HG02678 (cell line): ENCODE results near the gene C18orf63.
"Not testable (repeated sequence)": the region's sequence is repeated elsewhere in the genome, so short reads cannot be mapped to it uniquely, and the experiment has no call there.

Experiments used
- ATAC-seq: cut with Tn5 transposase; IDR thresholded peaks from one replicate; pipeline ENCODE4 v1.9.1; 2021; ENCODE audit warnings: mild to moderate bottlenecking, moderate library complexity; ENCODE audit not compliant: unreplicated experiment

C18orf63 gene

DNA sequence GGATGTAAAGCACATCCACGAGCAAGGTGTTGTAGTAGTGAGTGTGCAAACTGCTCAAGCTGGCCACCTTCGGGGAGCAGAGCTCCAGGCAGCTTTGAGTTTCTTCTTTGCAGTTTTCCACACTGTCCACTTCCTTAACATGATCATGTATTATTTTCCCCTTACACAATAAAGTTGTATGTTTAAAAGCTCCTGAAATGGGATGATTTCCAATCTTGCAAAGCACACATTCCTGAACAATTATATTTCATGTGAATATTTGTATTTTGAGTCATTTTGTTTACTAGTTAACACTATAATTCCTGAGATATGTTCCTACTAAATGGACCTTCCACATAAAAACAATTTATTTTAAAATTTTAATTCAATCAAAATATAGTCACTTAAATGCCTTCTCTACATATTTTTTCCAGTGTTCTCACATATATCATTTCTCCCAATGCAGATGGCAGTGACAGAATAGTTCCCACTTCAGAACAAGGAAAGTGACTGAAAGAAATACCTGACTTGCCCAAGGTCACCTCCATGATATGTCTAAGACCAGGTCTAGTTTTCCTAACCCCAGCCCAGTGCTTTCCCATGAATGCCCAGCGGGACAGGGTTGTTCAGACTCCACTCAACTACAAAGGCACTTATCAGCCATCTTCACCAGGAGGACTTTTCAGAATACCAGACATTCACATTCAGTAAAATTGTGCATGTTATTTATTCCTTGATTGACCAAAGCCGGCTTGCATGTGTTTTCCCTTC is 29.4 kb upstream of the C18orf63 start:
- no peak for ATAC-seq

DNA sequence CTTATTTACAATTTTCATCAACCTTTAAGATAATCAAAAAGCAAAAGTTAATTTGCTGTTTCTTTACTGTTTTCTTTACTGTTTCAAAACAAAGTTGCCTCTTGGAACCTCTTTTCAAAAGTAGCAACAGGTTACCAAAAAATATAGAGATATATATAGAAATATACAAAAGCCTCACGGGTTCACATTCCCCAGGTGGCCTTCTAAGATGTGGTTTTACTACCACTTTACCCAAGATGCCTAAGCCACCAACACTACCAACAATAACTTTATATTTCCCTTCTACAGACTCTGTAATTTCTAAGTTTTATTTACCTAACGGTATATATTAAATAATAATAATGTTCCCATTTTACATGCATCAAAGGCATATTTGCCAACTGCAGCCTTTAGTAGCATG is 28.8 kb upstream of the C18orf63 start:
- no peak for ATAC-seq

DNA sequence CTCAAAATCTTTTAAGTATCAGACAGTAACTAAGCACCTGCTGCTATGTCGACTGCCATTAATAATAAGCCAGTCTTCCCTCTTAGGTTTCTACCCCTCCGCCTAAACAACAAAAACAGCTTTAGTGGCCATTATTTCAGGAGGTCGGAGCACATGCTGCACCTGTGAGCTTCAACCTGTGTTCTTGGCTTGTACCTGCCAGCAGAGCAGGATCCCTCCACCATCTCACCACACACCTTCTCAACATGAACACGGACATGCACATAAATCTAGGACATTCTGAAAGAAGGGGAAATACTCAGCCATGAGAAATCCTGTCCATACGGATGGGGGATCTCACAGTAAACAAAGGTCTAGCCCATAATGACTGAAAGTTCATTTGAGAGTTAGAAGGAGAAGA is 27.6 kb upstream of the C18orf63 start:
- ATAC-seq, result no peak

DNA sequence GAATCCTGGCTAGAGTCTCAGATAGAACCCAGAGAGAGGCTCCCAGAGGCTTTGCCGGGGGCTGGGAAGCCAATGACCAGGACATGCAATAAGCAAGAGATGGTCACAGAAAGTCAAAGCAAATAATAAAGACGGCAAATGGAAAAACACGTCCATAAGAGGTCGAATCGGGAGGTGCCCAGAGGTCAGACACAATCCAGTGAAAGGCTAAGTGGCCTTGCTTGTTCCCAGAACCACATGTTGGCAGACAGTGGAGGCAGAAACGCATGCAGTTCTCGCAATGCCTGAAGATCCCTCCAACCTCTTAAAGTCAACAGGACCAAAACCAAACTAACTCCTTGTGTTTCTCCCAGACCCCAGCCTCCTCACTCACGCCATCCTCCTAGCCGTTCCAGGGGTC is 26.9 kb upstream of the C18orf63 start:
- no peak for ATAC-seq

DNA sequence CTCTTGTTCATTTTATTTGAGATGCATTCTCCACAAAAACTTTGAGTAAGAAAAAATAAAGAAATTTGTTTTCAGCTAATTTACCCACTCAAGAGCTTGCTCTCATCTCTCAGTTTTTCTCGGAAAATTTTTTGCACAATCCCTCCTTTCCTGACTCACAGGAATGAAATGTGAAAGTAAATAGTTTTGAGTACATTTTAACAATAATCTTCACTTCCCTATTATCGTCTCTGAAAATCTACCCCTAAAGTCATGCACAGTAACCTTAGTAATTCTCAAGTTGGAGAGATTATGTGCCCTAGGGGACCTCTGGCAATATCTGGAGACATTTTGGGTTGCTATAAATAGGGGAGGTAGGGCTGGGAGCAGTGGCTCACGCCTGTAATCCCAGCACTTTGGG is 26.5 kb upstream of the C18orf63 start:
- no peak for ATAC-seq

DNA sequence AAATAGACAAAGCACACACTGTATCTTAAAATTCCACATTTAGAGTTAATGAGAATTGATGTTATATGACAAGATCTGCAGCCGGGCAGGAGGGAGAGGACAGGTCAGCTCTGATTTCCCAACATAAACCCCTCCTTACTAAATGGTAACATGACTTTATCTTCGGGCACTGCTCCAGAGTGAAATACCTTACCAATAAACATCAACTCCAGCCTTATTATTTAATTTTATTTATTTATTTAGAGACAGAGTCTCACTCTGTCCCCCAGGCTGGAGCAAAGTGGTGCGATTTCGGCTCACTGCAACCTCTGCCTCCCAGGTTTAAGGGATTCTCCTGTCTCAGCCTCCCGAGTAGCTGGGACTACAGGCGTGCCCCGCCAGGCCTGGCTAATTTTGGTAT is 25.6 kb upstream of the C18orf63 start:
- no peak for ATAC-seq

DNA sequence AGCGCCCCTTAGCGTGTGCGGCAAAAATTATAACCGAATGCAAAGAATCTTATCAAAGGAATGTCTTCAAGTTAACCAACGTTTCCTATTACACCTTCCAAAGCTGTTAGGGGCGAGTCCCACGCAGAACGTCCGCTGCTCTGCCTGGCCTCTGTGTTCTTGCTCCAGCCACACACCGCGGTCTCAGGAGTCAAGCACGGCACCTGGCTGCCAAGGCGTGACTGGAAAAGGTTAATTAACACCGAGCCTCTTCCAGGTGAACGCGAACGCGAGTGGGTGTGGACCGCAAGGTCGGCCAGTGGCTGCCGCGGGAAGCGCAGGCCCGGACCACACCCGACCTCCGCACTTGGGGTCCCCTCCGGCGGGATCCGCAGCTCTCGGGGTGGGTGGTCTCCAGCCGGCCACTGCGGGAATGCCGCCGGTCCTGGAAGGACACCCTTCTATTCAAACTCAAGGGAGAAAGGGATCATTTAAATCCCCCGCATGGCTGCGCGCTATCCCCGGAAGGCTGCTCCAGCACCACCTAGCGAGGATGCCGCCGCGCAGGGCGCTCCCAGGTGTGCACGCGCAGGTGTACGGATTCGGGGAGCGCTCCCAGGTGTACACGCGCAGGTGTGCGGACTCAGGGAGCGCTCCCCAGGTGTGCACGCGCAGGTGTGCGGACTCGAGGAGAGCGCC is 24.7 kb upstream of the C18orf63 start:
- ATAC-seq, result no peak

DNA sequence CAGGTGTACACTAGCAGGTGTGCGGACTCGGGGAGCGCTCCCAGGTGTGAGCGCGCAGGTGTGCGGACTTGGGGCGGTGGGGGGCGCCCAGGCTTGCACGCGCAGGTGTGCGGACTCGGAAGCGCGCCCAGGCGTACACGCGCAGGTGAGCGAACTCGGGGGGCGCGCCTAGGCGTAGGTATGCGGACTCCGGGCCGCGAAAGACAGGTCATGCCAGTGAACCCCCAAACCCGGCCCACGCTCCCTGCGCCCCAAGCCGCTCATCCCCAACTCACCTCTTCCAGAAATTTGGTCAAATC is 24.2 kb upstream of the C18orf63 start:
- no peak for ATAC-seq

DNA sequence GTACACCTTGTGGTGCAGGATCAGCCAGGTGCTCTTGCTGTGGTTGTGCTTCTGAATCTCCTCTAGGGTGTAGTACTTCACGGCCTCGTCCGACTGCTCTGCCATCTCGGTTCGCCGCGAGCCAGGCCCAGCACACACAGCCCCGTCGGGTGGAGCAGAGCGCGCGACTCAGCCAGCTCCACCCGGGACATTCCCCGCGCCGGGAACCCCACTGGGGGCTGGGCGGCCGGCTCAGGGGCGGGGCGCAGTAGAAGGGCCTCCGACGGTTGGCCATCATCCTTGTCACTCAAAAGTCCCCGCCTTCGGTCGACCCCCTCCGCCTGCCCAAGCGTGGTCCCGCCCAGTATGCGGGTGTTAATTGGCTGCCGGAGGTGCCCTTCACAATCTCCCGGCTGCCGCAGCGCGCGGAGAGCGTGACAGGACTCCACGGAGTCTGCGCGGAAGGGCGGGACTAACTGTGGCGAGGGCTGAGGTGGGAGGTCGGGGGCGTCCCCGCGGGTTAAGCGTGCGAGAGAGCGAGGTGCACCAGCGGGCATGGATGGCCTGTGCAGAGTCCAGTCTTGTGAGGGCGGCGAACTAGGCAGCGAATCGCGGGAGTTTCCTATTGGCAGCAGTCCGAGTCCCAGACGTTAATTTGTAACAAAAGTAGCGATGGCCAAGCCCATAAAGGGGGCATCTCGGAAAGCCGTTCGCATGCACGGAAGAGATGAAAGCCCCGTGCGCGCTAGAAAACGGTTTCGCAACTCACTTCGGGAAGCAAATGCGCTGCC is 23.7 kb upstream of the C18orf63 start, which contains the start of gene CYB5A:
Gene CYB5A, minus strand, starts transcription at position 193 of the 770 bp plus-strand sequence. Its CDS starts 88 bp downstream, at position 105.
- peak; percentile 99 for ATAC-seq

DNA sequence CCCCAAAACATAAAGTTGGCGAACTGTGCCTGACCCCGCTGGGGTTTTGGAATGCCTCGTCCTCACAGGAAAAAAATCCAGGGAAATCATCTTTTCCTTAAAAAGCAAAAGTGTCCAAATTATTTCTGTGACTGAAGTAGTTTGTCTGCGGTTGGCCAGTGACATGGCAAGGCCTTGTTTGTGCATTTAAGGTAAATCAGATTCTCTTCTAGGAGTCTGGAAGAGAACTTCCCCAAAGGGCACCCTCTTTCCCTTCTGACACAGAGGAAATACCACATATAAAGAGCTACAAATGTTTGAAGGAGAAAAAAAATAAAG is 23.1 kb upstream of the C18orf63 start:
- no peak for ATAC-seq

DNA sequence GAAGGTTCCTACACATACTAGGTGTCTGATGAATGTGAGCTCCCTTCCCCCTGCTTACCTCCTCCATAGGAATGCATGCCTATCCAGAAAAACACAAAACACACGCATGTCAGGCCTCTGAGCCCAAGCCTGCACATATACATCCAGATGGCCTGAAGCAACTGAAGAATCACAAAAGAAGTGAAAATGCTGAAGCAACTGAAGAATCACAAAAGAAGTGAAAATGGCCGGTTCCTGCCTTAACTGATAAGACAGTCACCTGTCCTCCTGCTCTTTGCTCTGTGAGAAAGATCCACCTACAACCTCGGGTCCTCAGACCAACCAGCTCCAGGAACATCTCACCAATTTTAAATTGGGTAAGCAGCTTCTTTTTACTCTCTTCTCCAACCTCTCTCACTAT is 22.7 kb upstream of the C18orf63 start:
- not testable (repeated sequence) for ATAC-seq

DNA sequence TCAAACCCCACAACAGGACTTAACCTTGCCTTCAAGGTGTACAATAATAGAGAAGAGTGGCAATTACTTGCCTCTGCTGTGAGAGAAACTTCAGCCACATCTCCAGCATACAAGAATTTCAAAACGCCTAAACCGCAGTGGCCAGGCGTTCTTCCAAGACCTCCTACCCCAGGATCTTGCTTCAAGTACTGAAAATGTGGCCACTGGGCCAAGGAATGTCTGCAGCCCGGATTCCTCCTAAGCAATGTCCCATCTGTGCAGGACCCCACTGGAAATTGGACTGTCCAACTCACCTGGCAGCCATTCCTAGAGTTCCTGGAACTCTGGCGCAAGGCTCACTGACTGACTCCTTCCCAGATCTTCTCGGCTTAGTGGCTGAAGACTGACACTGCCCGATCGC is 21.1 kb upstream of the C18orf63 start:
- no peak for ATAC-seq

DNA sequence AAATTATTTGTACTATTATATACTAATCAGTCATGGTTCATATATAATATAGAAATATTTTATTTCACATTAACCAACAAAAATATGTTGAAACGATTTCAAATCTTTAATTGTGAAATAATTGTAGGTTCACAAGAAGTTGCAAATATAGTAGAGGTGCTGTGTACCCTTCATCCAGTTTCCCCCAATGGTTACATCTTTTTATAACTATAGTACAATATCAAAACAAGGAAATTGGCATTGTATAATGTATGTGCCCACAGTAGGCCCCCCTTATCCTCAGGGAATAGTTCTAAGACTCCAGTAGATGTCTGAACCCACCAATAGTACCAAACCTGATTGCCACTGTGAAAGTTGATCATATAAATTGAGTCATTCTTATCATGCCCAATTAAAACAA is 16.5 kb upstream of the C18orf63 start:
- no peak for ATAC-seq

DNA sequence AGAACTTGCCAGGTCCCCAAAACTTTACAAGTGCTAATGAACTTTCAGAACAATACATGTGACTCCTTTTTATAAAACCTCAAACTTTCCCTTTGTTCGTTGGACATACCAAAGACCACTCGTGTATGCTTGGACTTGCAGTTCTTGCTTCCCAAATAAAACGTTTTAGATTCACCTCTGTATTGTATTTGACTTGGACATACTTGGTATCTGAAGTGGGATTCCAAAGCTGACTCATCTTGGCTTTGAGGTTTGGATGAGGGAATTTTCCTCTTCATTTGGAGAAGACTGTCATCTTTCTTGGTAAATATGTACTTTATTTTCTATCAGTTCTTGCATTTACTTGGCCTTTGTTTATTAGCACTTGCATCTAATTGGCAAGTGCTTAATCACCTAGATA is 15.9 kb upstream of the C18orf63 start:
- no peak for ATAC-seq

DNA sequence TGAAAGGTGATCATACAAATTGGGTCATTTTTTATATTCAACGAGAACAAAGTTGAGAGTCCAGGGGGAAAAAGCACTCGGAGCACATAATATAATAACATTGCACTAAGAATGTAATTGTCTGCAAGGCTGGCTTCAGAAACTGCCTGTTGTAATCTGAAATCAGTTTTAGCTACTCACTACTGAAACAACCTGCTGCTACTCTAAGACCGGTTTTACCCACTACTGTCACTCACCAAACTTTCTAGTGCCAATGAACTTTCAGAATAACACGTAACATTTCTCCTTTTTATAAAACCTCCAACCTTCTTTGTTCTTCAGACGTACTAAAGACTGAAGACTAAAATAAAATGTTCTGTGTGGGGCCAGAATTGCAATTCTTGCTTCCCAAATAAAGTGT is 12.3 kb upstream of the C18orf63 start:
- no peak for ATAC-seq

DNA sequence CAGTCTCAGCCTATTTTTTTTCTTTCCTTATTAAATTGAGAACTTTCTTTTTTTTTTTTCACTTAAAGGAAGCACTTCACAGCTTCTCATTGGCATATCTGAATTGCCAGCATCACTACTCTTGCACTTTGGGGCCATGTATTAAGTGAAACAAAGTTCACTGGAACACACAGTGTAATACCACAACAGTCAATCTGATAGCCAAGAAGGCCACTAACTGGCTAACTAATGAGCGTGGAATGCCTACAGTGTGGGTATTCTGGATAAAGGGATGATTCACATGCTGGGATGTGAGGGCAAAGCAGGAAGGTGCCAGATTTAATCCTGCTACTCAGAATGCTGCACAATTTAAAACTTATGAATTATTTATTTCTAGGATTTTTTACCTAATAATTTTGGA is 11.7 kb upstream of the C18orf63 start:
- ATAC-seq, result no peak

DNA sequence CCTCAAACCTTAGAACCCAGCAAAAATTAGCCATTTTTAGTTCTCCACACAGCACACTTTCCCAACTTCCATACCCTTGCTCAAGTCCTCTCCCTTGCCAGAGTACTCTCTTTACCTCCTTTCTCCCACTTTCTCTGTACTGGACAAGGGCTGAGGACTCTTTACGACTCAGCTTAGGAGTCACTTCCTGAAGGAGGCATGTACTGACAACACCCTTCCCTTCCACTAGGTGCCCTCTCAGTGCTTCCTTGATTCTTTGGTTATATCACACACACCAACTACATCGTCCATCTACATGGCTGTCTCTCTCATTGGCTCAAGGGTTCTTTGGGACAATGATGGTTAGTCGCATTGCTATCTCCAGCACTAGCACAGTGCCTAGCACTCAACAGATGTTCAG is 5.2 kb upstream of the C18orf63 start:
- peak; percentile 94 for ATAC-seq

DNA sequence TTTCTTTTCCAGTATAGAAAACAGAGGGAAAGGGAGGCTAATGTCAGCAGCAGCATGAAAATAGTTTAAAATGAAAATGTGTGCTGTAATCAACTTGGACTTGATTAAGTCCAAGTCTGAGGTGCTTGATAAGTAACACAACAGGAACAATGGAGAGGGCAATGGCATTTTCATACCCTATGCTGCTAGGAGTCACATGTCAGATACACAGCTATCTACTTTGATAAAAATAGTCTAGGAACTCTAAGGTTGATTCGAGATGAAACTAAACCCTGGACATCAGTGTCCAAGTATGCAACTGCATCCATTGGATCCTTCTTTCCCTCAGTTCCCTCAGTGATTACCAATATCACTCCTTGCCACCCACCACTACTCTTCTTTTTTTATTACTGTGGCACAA is 4.6 kb upstream of the C18orf63 start:
- no peak for ATAC-seq

DNA sequence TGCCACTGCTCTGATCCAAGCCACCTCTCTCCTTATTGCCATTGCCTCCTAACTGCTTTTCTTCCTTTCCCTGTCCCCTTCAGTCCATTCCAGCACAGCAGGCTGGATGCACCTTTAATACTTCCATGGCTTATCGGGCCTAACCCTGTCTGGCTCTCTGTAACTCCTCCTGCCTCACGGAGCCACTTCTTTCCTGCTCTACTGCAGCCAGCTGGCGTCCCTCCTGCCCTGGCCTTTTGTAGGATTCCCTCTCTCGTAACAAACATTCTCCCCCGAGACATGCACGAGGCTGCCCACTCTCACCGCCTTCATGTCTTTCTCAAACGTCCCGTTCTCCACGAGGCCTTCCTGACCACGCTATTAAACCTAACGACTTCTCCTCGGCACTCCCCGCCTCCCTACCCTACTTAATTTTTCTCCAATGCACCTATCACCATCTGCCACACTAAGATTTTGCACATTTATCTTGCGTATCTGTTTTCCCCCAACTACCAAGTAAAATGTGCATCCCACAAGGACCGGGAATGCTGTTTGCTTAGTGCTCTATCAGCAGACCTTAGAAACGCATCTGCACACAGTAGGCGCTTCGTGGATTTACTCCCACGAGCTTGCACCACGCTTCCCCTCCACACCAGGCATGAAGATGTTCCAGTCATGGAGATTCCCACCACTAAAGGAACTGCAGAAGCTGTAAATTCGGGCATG is 728 bp upstream of the C18orf63 start:
- no peak for ATAC-seq

DNA sequence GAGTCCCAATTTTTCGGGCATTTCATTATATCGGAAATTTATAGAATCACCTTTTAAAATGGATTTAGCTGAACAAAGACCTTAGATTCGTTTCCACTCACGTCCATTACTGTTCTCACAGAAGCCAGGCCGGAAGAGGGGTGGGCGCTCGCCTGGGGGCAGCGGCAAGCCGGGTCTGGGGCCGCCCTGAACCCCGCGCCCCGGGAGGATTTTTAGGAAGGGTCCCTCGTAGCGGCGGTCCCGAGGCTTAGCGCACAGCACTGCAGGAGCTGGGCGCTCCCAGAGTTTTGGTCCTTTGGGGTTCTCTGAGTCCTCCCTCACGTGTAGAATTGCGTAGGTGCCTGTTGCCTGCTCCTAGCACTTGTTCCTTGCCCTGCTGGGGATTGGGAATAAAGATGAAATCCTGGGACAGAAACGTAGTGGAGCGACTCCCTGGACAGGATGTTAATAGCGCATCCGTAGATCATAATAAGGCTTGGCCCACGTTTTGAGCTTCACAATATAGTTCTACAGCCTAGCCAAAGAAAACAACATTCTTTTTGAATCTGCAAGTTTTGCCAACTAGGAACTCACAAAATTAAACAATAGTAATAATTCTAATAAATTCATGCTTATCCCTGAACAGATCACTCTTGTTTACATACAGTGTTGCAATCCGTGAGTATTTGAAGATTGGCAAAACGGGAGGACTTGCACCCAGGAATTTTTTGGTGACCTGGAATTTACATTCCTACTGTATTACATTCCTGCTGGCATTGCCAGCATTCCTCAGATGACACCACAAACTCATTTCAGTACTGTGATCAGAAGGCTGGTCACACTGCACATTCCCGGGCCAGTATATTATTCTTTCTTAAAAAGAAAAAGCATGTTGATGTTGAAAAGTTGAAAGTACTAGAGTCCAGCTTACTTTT is 875 bp downstream of the C18orf63 start:
- no peak for ATAC-seq

DNA sequence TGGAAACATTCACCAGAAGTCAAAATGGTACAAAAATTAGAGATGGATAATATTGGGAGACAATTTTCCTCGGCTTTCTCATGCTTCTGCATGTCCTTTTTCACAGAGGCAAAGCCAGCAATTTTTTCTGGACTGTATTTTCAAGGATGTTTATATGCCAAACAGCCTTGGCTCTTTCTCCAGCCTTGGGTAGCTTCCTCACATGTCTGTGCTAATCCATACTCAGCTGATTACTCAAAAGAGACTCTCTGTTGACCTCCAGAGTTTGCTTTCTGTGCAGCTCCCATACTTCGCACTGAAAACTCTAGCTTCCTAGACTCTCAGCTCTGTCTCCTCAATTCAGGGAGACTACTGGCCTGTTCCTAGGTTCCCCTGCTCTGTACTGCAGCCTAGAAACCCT is 10.6 kb downstream of the C18orf63 start:
- no peak for ATAC-seq
